GM12878 (cell line): ENCODE data around the gene EOMES. TPM values are rescaled to one million over a fixed set of nuclear protein-coding genes. Genes with fewer than 3 reads are reported as not detected.

ENCODE experiments used
- ATAC-seq: fragments of 200-7000 bp; cut with Tn5 transposase; 3 replicates; pipeline ENCODE4 v1.9.1; 2020; ENCODE audit warnings: mild to moderate bottlenecking, moderate library complexity
- BruUV-seq: library from RNA; stranded (reverse); fragments of 400-500 nt; replicated peaks from 2 replicates; lab custom pipeline; 2021; lab: Mats Ljungman, UMichigan
- CTCF ChIA-PET: fragments of 300-600 bp; sonication (Branson Sonifier 250); formaldehyde crosslinking; extraction: SDS; loops from one replicate; lab custom pipeline; 2021; ENCODE audit warnings: inconsistent platforms; lab: Yijun Ruan, JAX
- POLR2A ChIA-PET: fragments of 350-600 bp; formaldehyde crosslinking; extraction: SDS; loops from one replicate; lab custom pipeline; 2021; ENCODE audit warnings: inconsistent platforms; lab: Charles Lee
- RAD21 ChIA-PET: fragments of 300-600 bp; sonication (Branson Sonifier 250); formaldehyde crosslinking; loops from one replicate; lab custom pipeline; 2023; ENCODE audit warnings: antibody characterized with exemption; ENCODE audit not compliant: unreplicated experiment; lab: Charles Lee
- SMC1A ChIA-PET: fragments of 300-600 bp; sonication (Branson Sonifier 250); formaldehyde crosslinking; loops from one replicate; lab custom pipeline; 2023; ENCODE audit not compliant: unreplicated experiment, uncharacterized antibody; lab: Charles Lee
- DNase-seq: peaks from one replicate; pipeline ENCODE4 v3.0.0-alpha.2; 2011; ENCODE audit warnings: low read depth, low spot score
- FAIRE-seq: peaks from 3 replicates; lab custom pipeline; 2011; peaks lifted over from hg19 to GRCh38; lab: Jason Lieb, UNC
- H2AFZ ChIP-seq: 2 replicates; pipeline ENCODE4 v1.6.0; 2011; ENCODE audit warnings: low read depth, low read length, control low read depth; ENCODE audit not compliant: control insufficient read depth
- H3K27ac ChIP-seq: 2 replicates; pipeline ENCODE4 v1.5.1; 2011; ENCODE audit warnings: control low read depth; ENCODE audit not compliant: control insufficient read depth, insufficient read depth
- H3K27me3 ChIP-seq, 2 experiments: replicated peaks in 1 of 2; 2 replicates each; pipeline versions ENCODE4 v1.6.0 to v1.6.1; 2011; ENCODE audit warnings: low read length in 1 of 2; ENCODE audit not compliant: control insufficient read depth in 2 of 2, insufficient read depth in 2 of 2
- H3K36me3 ChIP-seq, 2 experiments: 2 replicates each; pipeline ENCODE4 v1.5.1; 2011; ENCODE audit warnings: low read length in 1 of 2; ENCODE audit not compliant: control insufficient read depth in 2 of 2, insufficient read depth in 2 of 2
- H3K4me1 ChIP-seq: 2 replicates; pipeline ENCODE4 v1.6.1; 2011; ENCODE audit warnings: mild to moderate bottlenecking, low read length, moderate library complexity, mixed read lengths; ENCODE audit not compliant: control insufficient read depth, insufficient read depth
- H3K4me2 ChIP-seq: 2 replicates; pipeline ENCODE4 v1.6.0; 2011; ENCODE audit warnings: control low read depth; ENCODE audit not compliant: control insufficient read depth, insufficient read depth
- H3K4me3 ChIP-seq: fragments of 200-600 bp; sonication (generic); 2 replicates; pipeline ENCODE4 v1.5.1; 2016
- H3K79me2 ChIP-seq: 2 replicates; pipeline ENCODE4 v1.6.0; 2011; ENCODE audit warnings: low read length; ENCODE audit not compliant: control insufficient read depth, insufficient read depth
- H3K9ac ChIP-seq: 2 replicates; pipeline ENCODE4 v1.8.0; 2011; ENCODE audit warnings: low read length, control low read depth, mixed read lengths; ENCODE audit not compliant: control insufficient read depth, insufficient read depth
- H3K9me3 ChIP-seq: replicated peaks from 3 replicates; pipeline ENCODE4 v1.5.1; 2011; ENCODE audit warnings: mild to moderate bottlenecking, low read length; ENCODE audit not compliant: control insufficient read depth, insufficient read depth
- H4K20me1 ChIP-seq: 2 replicates; pipeline ENCODE4 v1.6.0; 2011; ENCODE audit not compliant: control insufficient read depth, insufficient read depth
- BCL11A ChIP-seq: IDR thresholded peaks from 2 replicates; pipeline ENCODE4 v1.6.1; 2011; ENCODE audit warnings: low read depth, low read length
- CBX3 ChIP-seq: fragments of 200-600 bp; sonication (generic); IDR thresholded peaks from 2 replicates; pipeline ENCODE4 v1.6.1; 2016; ENCODE audit warnings: low read depth, borderline replicate concordance
- CEBPB ChIP-seq, 2 experiments: fragments of 150-350 bp in 1 of 2; IDR thresholded peaks; 2 replicates each; pipeline ENCODE4 v1.6.1; 2012 to 2014; ENCODE audit warnings: low read depth in 2 of 2, low read length in 2 of 2, borderline replicate concordance in 1 of 2, inconsistent platforms in 1 of 2
- CHD1 ChIP-seq: IDR thresholded peaks from 2 replicates; pipeline ENCODE4 v1.6.1; 2012; ENCODE audit warnings: low read depth, low read length, improper control_type of control experiment
- SP1 ChIP-seq: IDR thresholded peaks from one replicate; pipeline ENCODE4 v1.6.1; 2011; ENCODE audit warnings: low read depth, low read length
- SPI1 ChIP-seq: IDR thresholded peaks from 2 replicates; pipeline ENCODE4 v1.6.1; 2011; ENCODE audit warnings: low read depth, mild to moderate bottlenecking, low read length, moderate library complexity, borderline replicate concordance; ENCODE audit not compliant: insufficient read depth
- ZBTB33 ChIP-seq: fragments of 450-650 bp; IDR thresholded peaks from 2 replicates; pipeline ENCODE4 v1.6.1; 2017; ENCODE audit warnings: mild to moderate bottlenecking
- ZNF24 ChIP-seq: fragments of 450-650 bp; IDR thresholded peaks from 2 replicates; pipeline ENCODE4 v1.6.1; 2017; ENCODE audit warnings: antibody characterized with exemption, mild to moderate bottlenecking
- WGBS: methylation state at CpG from one replicate; pipeline ENCODE4 v1.1.6; 2016; ENCODE audit warnings: low lambda C conversion rate; ENCODE audit not compliant: insufficient replicate concordance, insufficient coverage; ENCODE audit errors: missing lambda C conversion rate; 5-methylcytosine and 5-hydroxymethylcytosine counted together
- in situ Hi-C: fragments of 300-500 bp; cut with MboI; formaldehyde crosslinking; loops from 9 replicates; pipeline ENCODE4 v1.14.3; 2018; ENCODE audit warnings: mixed read lengths
- intact Hi-C: fragments of 100-400 bp; cut with micrococcal nuclease; formaldehyde crosslinking; loops from one replicate; pipeline ENCODE4 v1.14.2; 2022; ENCODE audit not compliant: unreplicated experiment
- polyA plus RNA-seq, 11 experiments: library from polyadenylated mRNA; depleted of rRNA in 4 of 11; unstranded in 6 of 11; stranded (reverse) in 5 of 11; fragments of >200 nt; fragmentation: Nextera tagmentation in 4 of 11; fragmentation: Illumina TruSeq in 1 of 11; extraction: Ambion mirVana in 4 of 11; extraction: Trizol in 1 of 11; gene quantifications; 1 replicate in 1 of 11; 2 replicates in 10 of 11; pipeline versions ENCODE4 v1.2.1 to v1.2.3, GENCODE V29; 2011 to 2016; ENCODE audit warnings: inconsistent platforms in 2 of 11, missing spikeins in 2 of 11, low read depth in 1 of 11
- total RNA-seq, 4 experiments: library from RNA; depleted of rRNA in 3 of 4; stranded (reverse); fragments of >200 nt in 3 of 4; fragmentation: Illumina TruSeq in 1 of 4; extraction: Trizol in 1 of 4; gene quantifications; 2 replicates each; pipeline versions ENCODE4 v1.2.1 to v1.2.3, GENCODE V29; 2013 to 2021
- TF ChIP-seq, protein P1 (sequence below): IDR thresholded peaks from 2 replicates; pipeline ENCODE4 v1.6.1; 2011; ENCODE audit warnings: low read depth, mild to moderate bottlenecking, low read length, moderate library complexity, borderline replicate concordance; ENCODE audit errors: extremely low read depth

EOMES gene
- total and polyA plus RNA-seq, 10 of the 15 experiments (the other 5 are each of a cell fraction or from before 2014, with no cell fraction given), result 1.5 to 178 (median 4.5) TPM

GRCh38 chr3:27675287-27675686 lies 46.8 kb downstream of the EOMES start (continued):
- TF ChIP-seq ZNF24, result no peak
- no peak for TF ChIP-seq BCL11A
- TF ChIP-seq, protein P1, sequence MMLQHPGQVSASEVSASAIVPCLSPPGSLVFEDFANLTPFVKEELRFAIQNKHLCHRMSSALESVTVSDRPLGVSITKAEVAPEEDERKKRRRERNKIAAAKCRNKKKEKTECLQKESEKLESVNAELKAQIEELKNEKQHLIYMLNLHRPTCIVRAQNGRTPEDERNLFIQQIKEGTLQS, result no peak

- WGBS, result 5% methylated on average over 2 of the region's 2 CpGs
- POLR2A ChIA-PET, result no interaction called here
- Histone ChIP-seq H3K27me3 (no peaks in the 10 kb centered on the region), H3K9me3 (no peaks in the 10 kb centered on the region), H3K4me1 (no peaks in the 10 kb centered on the region), H3K4me2 (no peak overlapping the region), H3K9ac (no peak overlapping the region), H3K27ac (no peak overlapping the region), H3K36me3 (no peaks in the 10 kb centered on the region), H3K79me2 (no peaks in the 10 kb centered on the region), H4K20me1 (no peaks in the 10 kb centered on the region), H3K4me3 (no peak overlapping the region)
- SMC1A ChIA-PET, result no interaction called here
- DNase-seq (no peak), FAIRE-seq (no peak)
- intact Hi-C loops (no loop called here), in situ Hi-C loops (loop anchor here (25.0 kb wide), 1 partner anchor 536 kb away; no protein-coding TSS in a partner anchor)
- CTCF ChIA-PET, result interaction anchor here (0.6 to 0.9 kb wide), 2 partner anchors 243 to 346 kb away, joined by 3 read pairs; no protein-coding TSS in a partner anchor
- RAD21 ChIA-PET, result no interaction called here
- TF ChIP-seq CBX3 (no peak), SPI1 (peak; percentile 84), CHD1 (no peak), ZBTB33 (no peak), CEBPB (IDR thresholded peaks at IDR 0.05; ENCODE audit: borderline replicate concordance in 1 of 2, low read depth in 2 of 2, low read length in 2 of 2) (no peak), SP1 (no peak)
- TF ChIP-seq, all 136 proteins: peak for 1
- H2AFZ ChIP-seq, result no peak overlapping the region
- ATAC-seq, result no peak
- no TSS peak for BruUV-seq
Measured at GRCh38 chr3:27673701-27674100, 48.4 kb downstream of the EOMES start.
